B cell (primary cell): ENCODE results near the gene CXCL3. TPM values are rescaled to one million over a fixed set of nuclear protein-coding genes. Genes with fewer than 3 reads are reported as not detected.

Experiments used
- ATAC-seq: fragments of 200-7000 bp; cut with Tn5 transposase; one replicate; pipeline ENCODE4 v1.10.0; 2021; ENCODE audit warnings: low read depth, mild to moderate bottlenecking, moderate number of reproducible peaks, moderate library complexity
- CTCF ChIA-PET: fragments of 350-600 bp; sonication (Branson Sonifier 250); formaldehyde crosslinking; loops from one replicate; lab custom pipeline; 2021; ENCODE audit warnings: antibody characterized with exemption, inconsistent platforms; lab: Charles Lee
- POLR2A ChIA-PET: fragments of 350-600 bp; sonication (Branson Sonifier 250); formaldehyde crosslinking; loops from one replicate; lab custom pipeline; 2021; ENCODE audit warnings: antibody characterized with exemption; lab: Charles Lee
- DNase-seq: peaks from one replicate; pipeline ENCODE4 v3.0.0; 2013
- H2AFZ ChIP-seq: 2 replicates; pipeline ENCODE4 v1.6.1; 2012; ENCODE audit warnings: mild to moderate bottlenecking, low read depth, low read length; ENCODE audit not compliant: insufficient read depth, poor library complexity, severe bottlenecking
- H3K27ac ChIP-seq, 2 donors: 1 replicate in 1 of 2; 2 replicates in 1 of 2; pipeline ENCODE4 v1.5.1; 2012 to 2013; ENCODE audit warnings: low read length in 2 of 2, mild to moderate bottlenecking in 2 of 2, moderate library complexity in 1 of 2
- H3K27me3 ChIP-seq, 4 experiments: fragments of 200-600 bp in 1 of 4; sonication (generic) in 1 of 4; replicated peaks in 1 of 4; 1 replicate in 2 of 4; 2 replicates in 2 of 4; pipeline versions ENCODE4 v1.6.1 to v1.7.0; 2013 to 2016; ENCODE audit warnings: low read length in 3 of 4, mild to moderate bottlenecking in 2 of 4, mixed read lengths in 1 of 4, moderate library complexity in 1 of 4; ENCODE audit not compliant: insufficient read depth in 4 of 4, control insufficient read depth in 3 of 4; ENCODE audit errors: control extremely low read depth in 1 of 4
- H3K36me3 ChIP-seq, 2 experiments: replicated peaks in 1 of 2; 1 replicate in 1 of 2; 2 replicates in 1 of 2; pipeline versions ENCODE4 v1.6.1 to v1.7.1; 2013; ENCODE audit warnings: low read length in 1 of 2; ENCODE audit not compliant: insufficient read depth in 2 of 2, control insufficient read depth in 1 of 2; ENCODE audit errors: control extremely low read depth in 1 of 2, extremely low read depth in 1 of 2
- H3K4me1 ChIP-seq, 2 donors: fragments of 200-600 bp in 1 of 2; sonication (generic) in 1 of 2; 1 replicate in 1 of 2; 2 replicates in 1 of 2; pipeline versions ENCODE4 v1.5.1 to v1.6.1; 2013 to 2017; ENCODE audit warnings: low read length in 2 of 2; ENCODE audit not compliant: control insufficient read depth in 2 of 2, insufficient read depth in 2 of 2
- H3K4me2 ChIP-seq: replicated peaks from 2 replicates; pipeline ENCODE3; 2012; ENCODE audit warnings: mild to moderate bottlenecking, low read depth, low read length; ENCODE audit not compliant: poor library complexity, severe bottlenecking
- H3K4me3 ChIP-seq, 5 experiments: fragments of 200-600 bp in 1 of 5; sonication (generic) in 1 of 5; 1 replicate in 3 of 5; 2 replicates in 2 of 5; pipeline versions ENCODE4 v1.5.1 to v1.7.0; 2011 to 2016; ENCODE audit warnings: low read length in 4 of 5, mild to moderate bottlenecking in 4 of 5, low read depth in 2 of 5, control low read depth in 1 of 5, moderate library complexity in 1 of 5; ENCODE audit not compliant: insufficient read depth in 1 of 5; ENCODE audit errors: control extremely low read depth in 1 of 5, extremely low read depth in 1 of 5
- H3K79me2 ChIP-seq: fragments of 200-600 bp; sonication (generic); one replicate; pipeline ENCODE4 v1.6.0; 2016; ENCODE audit warnings: low read length; ENCODE audit not compliant: control insufficient read depth, insufficient read depth
- H3K9ac ChIP-seq: fragments of 200-600 bp; sonication (generic); 2 replicates; pipeline ENCODE4 v1.6.1; 2017; ENCODE audit warnings: mild to moderate bottlenecking, low read length, moderate library complexity
- H3K9me3 ChIP-seq, 3 donors: one replicate each; pipeline versions ENCODE4 v1.6.1 to v1.7.1; 2013; ENCODE audit warnings: low read length in 2 of 3; ENCODE audit not compliant: control insufficient read depth in 2 of 3, insufficient read depth in 1 of 3; ENCODE audit errors: control extremely low read depth in 1 of 3
- H4K20me1 ChIP-seq: 2 replicates; pipeline ENCODE4 v1.6.0; 2012; ENCODE audit warnings: mild to moderate bottlenecking, low read length; ENCODE audit not compliant: insufficient read depth, control insufficient read depth, poor library complexity, severe bottlenecking
- H3K27ac Mint-ChIP-seq: one replicate; pipeline ENCODE4 v1.8.0; 2021; ENCODE audit warnings: mixed read lengths
- H3K27me3 Mint-ChIP-seq: one replicate; pipeline ENCODE4 v1.8.0; 2021; ENCODE audit warnings: mixed read lengths
- H3K4me1 Mint-ChIP-seq: one replicate; pipeline ENCODE4 v1.8.0; 2021; ENCODE audit warnings: mixed read lengths
- H3K4me3 Mint-ChIP-seq: one replicate; pipeline ENCODE4 v1.8.0; 2021; ENCODE audit warnings: mixed read lengths
- H3K9me3 Mint-ChIP-seq: one replicate; pipeline ENCODE4 v1.8.0; 2022; ENCODE audit warnings: mixed read lengths; ENCODE audit not compliant: insufficient read depth
- CTCF ChIP-seq: fragments of 200-600 bp; IDR thresholded peaks from one replicate; pipeline ENCODE4 v1.8.0; 2022; ENCODE audit warnings: antibody characterized with exemption, mild to moderate bottlenecking
- EZH2 ChIP-seq: IDR thresholded peaks from 2 replicates; pipeline ENCODE4 v1.6.1; 2012; ENCODE audit warnings: borderline replicate concordance, low read depth, mild to moderate bottlenecking, moderate library complexity, low read length; ENCODE audit not compliant: insufficient read depth, poor library complexity, severe bottlenecking
- WGBS: methylation state at CpG from one replicate; pipeline ENCODE4 v1.1.5; 2013; ENCODE audit warnings: missing lambda C conversion rate; ENCODE audit not compliant: insufficient coverage; 5-methylcytosine and 5-hydroxymethylcytosine counted together
- intact Hi-C: fragments of 100-400 bp; cut with micrococcal nuclease; formaldehyde crosslinking; loops from one replicate; pipeline ENCODE4 v1.10.0; 2022
- polyA plus RNA-seq: library from polyadenylated mRNA; depleted of rRNA; stranded (reverse); fragments of >200 nt; gene quantifications from 2 replicates; pipeline ENCODE4 v1.2.3, GENCODE V29; 2012
- total RNA-seq, 2 donors: library from RNA; stranded (reverse); fragments of 120-200 nt in 1 of 2; gene quantifications; 1 replicate in 1 of 2; 2 replicates in 1 of 2; pipeline versions ENCODE4 v1.2.3 to v1.2.4, GENCODE V29; 2013 to 2022

The CXCL3 gene
- total and polyA plus RNA-seq, 2 donors (not counting 1 experiment from before 2014, with no cell fraction given) = not detected

- no peaks in the 10 kb centered on the region for H3K27me3 Mint-ChIP-seq
- H2AFZ ChIP-seq = no peak overlapping the region
- H3K4me2 ChIP-seq = no peak overlapping the region
- no peaks in the 10 kb centered on the region for H3K9me3 Mint-ChIP-seq
- ATAC-seq (no peak), DNase-seq (no peak)
- intact Hi-C loops = no loop called here
- no peak overlapping the region for H3K27ac Mint-ChIP-seq
- no peaks in the 10 kb centered on the region for H3K4me1 ChIP-seq
- H3K27ac ChIP-seq = no peak overlapping the region
- no peaks in the 10 kb centered on the region for H4K20me1 ChIP-seq
- no peaks in the 10 kb centered on the region for H3K9me3 ChIP-seq
- H3K79me2 ChIP-seq = no peaks in the 10 kb centered on the region
- CTCF ChIA-PET = no interaction called here
- H3K4me1 Mint-ChIP-seq = no peaks in the 10 kb centered on the region
- no peak overlapping the region for H3K9ac ChIP-seq
- TF ChIP-seq CTCF = no peak
- no peak for TF ChIP-seq EZH2
- POLR2A ChIA-PET = no interaction called here
- no peak overlapping the region for H3K4me3 Mint-ChIP-seq
- H3K36me3 ChIP-seq = no peaks in the 10 kb centered on the region
- WGBS = no CpG with 5 or more reads among the region's 3 CpGs
- no peaks in the 10 kb centered on the region for H3K27me3 ChIP-seq
- no peak overlapping the region for H3K4me3 ChIP-seq
These were observed 33.0 kb downstream of the CXCL3 start for GRCh38 chr4:74005528-74005927.

GRCh38 chr4:74004668-74005067, 33.8 kb downstream of the CXCL3 start:
- 50% methylated on average over 1 of the region's 4 CpGs for WGBS

More at GRCh38 chr4:74004668-74005067, 33.8 kb downstream of the CXCL3 start:
- H3K4me3 Mint-ChIP-seq = no peak overlapping the region
- ChIA-PET POLR2A (no interaction called here), CTCF (no interaction called here)
- H3K27ac Mint-ChIP-seq = no peak overlapping the region
- H3K4me1 ChIP-seq = no peaks in the 10 kb centered on the region
- no peak overlapping the region for H3K4me2 ChIP-seq
- intact Hi-C loops = no loop called here
- no peaks in the 10 kb centered on the region for H3K36me3 ChIP-seq
- H3K79me2 ChIP-seq = no peaks in the 10 kb centered on the region
- no peaks in the 10 kb centered on the region for H3K4me1 Mint-ChIP-seq
- H4K20me1 ChIP-seq = no peaks in the 10 kb centered on the region
- no peaks in the 10 kb centered on the region for H3K27me3 ChIP-seq
- H3K9me3 ChIP-seq = no peaks in the 10 kb centered on the region
- no peak overlapping the region for H3K27ac ChIP-seq
- H3K27me3 Mint-ChIP-seq = no peaks in the 10 kb centered on the region
- TF ChIP-seq EZH2 = no peak
- TF ChIP-seq CTCF = no peak
- H3K9ac ChIP-seq = no peak overlapping the region
- H3K9me3 Mint-ChIP-seq = no peaks in the 10 kb centered on the region
- ATAC-seq (no peak), DNase-seq (no peak)
- H3K4me3 ChIP-seq = no peak overlapping the region
- no peak overlapping the region for H2AFZ ChIP-seq
